Sigmoid colon (tissue), 3 donors: ENCODE data around the gene PPARD.

Experiments
- CTCF ChIP-seq, 4 experiments: fragments of 450-650 bp in 3 of 4; fragments of 200-600 bp in 1 of 4; IDR thresholded peaks; one replicate each; pipeline ENCODE4 v1.5.1; 2016 to 2019; ENCODE audit warnings: antibody characterized with exemption in 4 of 4, mild to moderate bottlenecking in 3 of 4, moderate library complexity in 2 of 4
- POLR2A ChIP-seq, 2 donors: fragments of 450-650 bp; IDR thresholded peaks; one replicate each; pipeline ENCODE4 v1.6.1; 2016; ENCODE audit warnings: antibody characterized with exemption in 2 of 2, mild to moderate bottlenecking in 2 of 2, moderate library complexity in 2 of 2

- TF ChIP-seq CTCF (IDR thresholded peaks at IDR 0.05) (no peak), POLR2A (IDR thresholded peaks at IDR 0.05) (no peak)
Observed at GRCh38 chr6:35411066-35411465, 68.7 kb downstream of the PPARD start.
